GM18520 (cell line): ENCODE data around the gene FGFR2.

Source experiments
- ATAC-seq: cut with Tn5 transposase; IDR thresholded peaks from one replicate; pipeline ENCODE4 v1.9.1; 2021; ENCODE audit not compliant: unreplicated experiment

FGFR2 gene

DNA sequence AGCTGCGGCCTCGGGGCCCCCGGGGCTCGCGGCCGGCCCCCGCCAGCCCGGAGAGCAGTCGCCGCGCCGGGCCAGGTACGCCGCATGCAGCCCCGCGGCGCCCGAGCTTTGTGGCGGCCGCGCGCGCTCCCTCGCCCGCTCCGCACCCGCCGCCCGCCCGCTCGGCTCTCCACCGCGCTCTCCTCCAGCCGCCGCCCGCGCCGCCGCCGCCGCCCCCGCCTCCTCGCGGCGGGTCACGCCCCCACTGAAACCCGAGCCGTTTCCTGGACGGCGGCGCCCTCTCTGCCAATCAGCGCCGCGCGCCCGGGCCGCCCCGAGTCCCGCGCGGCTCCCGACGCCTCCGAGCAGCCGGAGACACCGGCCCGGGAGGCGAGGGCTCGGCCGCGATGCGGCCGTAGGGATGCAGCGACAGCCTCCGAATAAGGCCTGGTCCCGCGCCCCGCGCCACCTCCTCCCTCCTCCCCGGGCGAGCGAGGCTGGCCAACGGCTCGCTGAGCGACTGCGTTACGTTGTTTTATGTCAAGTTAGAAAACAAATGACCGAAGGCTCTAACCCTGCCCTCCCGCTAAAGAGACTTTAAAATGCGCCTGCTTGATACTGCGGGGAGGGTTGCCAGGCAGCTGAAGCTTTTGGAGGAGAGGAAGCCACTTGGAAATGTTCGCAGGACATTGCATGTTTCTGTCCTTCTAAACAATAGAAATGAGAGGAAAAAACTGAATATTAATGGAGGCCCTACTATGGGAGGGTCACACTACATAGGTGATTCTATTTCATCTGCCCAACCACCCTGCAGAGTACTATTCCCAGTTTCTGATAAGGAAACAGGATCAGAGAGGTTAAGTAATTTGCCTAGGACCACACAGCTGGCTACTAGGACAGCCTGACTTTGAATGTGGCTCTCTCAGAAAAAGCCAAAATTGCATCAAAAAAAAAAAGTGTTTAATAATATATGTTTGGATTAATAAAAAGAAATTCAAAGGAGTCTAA is at the start of gene FGFR2:
Gene FGFR2 (minus strand): TSS at position 182 of the 987 bp plus-strand sequence. CDS start 4,627 bp downstream, outside the sequence.
- ATAC-seq, result no peak

DNA sequence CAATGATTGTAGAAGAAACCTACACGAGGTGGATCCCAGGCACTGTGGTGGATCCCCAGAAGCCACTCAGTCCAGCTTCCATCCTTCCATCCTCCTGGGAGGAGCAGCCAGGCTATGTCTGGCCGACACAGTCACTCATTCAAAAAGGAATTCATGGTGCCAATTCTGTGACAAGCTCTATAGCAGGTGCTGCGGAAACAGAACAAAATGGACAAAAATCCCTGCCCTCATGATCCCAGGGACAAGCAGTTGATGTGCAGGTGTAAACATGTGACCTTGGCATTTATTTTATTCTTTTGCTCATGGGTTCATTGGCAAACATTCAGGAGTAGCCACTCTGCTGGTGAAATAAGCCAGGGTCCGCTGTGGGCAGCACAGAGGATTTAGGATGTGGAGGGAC is 49.2 kb upstream of the FGFR2 start:
- no peak for ATAC-seq

DNA sequence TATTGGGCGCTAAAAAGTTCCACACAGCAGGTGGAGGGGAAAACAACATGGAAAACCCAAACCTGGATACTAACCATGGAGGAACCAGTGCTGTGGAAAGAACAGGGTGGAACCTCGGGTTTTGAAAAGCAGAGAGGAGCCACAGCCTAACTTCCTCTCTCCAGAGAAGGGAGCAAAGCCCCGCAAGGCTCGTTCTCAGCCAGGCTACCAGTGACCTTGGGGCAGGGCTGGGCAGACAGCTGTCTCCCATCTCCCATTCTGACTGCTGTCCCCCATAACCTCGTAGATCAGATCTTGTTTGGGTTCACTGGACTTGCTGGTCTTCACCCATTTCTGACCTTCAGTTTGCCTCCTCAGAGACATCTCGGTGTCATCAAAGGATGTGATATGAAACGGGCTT is 47.5 kb upstream of the FGFR2 start:
- no peak for ATAC-seq

DNA sequence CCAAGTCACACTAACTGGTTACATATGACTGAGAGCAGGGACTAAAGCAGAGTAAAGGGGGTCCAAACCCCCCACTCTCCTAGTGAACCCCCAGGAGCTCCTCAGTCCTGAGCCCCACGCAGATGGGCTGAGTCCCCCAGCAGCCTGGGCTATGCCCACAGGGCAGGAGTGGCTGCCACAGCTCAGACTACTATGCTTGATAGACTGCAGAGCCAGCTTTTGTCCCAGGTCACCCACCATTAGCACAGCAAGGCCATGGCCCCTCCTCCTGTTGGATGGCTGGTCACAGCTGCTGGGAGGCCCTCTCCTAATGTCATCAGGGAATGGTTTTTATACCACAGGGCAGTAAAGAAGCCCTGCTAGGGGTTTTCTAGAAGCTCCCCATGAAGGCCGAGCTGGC is 46.3 kb upstream of the FGFR2 start:
- no peak for ATAC-seq

DNA sequence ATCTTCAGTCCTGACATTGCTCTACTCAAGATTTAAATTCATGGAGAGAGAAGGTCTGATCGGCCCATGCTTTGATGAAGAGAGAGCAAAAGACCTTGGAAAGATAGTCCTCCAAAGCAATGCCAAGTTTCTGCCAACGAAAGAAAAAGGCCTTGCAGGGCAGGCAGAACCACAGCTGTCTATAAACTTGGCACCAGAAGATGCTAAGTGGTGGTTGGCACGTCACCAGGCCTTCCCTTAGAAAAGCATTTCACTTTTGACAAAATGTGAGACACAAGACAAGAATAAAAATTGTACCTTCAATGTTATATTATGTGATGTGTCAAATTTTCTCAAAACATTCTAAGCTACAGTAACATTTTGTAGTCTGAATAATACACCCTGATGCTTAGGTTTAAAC is 42.0 kb upstream of the FGFR2 start:
- no peak for ATAC-seq

DNA sequence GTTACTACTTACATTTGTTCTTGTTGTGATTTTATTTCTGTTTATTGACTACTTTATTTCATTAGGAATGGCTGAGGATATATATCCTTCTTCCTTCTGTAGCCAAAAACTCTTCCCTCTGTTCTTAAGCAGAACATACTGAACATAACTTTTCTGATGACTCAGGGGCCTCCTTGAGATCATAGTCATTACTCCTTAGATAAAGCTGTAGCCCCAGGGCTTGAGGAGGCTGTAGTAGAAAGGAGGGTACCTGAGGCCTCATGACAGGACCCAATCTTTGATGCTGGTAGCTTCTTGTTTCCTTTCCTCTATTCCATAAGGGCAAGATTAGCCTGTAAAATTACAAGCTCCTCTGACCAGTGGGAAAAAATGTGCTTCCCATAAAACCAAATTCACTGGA is 41.2 kb upstream of the FGFR2 start:
- no peak for ATAC-seq

DNA sequence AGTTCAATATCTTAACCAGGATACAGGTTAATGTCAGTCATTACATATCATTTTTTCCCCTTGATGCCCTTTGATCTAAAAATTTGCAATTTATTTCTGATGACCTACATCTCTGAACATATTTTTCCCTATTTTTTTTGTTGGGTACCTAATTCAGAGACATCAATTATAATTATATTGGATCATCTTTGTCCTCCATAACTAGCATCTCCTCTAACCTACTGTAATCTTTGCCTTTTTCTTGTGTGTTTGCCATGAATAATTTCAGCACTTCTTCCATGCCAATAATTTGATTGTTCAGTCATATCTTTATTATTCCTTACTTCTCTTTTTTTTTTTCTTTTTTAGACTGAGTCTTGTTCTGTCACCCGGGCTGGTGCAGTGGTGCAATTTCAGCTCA is 39.2 kb upstream of the FGFR2 start:
- ATAC-seq, result no peak

DNA sequence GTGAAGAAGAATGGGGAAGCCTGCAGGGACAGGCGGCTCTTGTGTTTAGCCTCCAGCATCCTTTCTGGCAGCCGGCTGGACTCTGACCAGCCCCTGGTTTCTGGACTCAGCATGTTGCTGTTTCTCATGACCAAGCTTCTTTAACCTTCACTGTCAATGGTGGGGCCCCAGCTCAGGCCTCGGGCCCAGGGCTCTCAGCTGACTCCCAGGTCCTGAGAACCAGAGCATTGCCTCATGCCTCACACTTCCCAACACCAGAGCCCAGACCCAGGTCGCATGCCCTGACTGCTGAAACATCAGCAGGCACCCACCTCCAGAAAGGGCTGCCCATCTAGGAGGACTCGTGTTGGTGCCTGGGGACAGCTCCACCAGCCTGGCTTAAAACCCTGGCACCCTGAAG is 34.8 kb upstream of the FGFR2 start:
- ATAC-seq, result no peak

DNA sequence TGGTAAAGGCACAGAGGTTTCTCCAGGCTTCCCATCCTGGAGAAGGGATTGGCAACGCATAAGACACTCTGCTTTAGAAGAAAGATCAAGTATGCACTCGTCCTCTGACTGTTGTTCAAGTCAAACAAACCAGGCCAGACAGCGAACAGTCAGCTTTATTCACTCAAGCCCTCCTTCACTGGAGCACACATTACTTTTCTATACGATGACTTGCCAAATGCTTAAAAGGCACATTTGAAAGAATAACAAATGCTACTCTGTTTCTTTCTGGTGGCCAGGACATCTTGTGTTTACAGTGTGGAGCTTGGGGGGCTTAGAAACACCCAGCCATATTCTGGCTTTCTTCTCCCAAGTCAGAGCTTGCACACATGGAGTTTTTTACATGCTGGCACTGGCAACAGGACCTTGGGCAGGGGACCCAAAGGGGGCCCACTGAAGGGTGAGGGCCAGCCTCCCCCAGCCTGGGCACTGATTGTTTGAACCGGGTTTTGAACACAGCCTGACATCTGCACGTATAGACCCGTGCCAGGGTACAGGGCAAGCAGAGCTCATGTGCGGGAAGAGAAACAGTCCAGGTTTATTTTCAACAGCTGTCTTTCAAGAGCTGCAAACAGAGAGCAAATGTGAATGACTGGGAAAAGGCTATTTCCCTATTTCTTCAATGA is 33.3 kb upstream of the FGFR2 start:
- no peak for ATAC-seq

DNA sequence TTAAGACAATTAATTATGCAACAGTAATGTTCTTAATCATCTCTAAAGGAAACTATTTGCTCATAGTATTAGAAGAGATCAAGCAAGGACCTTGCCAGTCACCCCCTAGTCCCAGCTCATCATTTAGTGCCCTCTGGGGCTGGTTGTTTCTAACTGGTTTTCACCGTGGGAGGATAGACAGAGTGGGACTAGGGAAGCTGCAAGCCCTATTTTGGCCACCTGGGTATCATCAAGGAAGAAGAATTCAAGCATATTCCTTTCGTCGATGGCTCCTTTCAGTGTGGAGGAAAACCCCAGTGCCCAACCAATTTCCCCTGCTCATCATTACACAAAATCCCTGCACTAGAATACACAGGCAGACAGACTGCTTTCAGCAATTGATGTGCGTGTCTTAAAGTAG is 30.6 kb upstream of the FGFR2 start:
- ATAC-seq, result no peak

DNA sequence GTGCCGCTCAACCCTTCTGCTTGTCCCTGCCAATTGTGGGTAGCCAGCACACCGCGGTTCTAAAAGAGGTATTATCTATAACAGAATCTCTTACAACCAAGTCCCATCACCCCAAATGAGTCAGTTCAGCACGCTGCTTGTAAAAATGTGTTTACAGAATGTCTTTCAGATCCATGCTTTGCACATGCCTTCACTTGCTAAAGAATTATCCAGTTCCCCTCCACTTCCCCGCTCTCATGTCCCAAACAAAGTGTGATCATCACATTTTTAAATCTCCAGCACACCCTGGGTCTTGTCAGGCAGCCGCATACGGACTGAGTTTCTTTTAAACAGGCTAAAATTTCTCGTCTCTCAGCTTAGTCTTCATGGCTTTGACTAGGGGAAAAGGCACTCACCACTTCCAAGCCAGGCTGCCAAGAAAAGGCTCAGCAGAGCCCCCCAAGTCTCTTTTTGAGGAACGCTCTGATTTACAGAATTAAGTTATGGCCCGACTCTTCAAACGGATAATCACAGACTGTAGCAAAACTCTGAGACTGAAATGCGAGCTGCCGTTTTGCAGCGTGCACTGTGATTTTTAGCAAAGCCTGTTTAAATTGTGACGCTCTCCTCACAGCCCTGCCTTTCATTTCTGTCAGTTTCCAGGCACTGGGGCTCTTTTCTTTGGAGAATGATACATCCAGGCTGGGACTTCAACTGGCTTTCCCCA is 29.8 kb upstream of the FGFR2 start:
- ATAC-seq, result no peak

DNA sequence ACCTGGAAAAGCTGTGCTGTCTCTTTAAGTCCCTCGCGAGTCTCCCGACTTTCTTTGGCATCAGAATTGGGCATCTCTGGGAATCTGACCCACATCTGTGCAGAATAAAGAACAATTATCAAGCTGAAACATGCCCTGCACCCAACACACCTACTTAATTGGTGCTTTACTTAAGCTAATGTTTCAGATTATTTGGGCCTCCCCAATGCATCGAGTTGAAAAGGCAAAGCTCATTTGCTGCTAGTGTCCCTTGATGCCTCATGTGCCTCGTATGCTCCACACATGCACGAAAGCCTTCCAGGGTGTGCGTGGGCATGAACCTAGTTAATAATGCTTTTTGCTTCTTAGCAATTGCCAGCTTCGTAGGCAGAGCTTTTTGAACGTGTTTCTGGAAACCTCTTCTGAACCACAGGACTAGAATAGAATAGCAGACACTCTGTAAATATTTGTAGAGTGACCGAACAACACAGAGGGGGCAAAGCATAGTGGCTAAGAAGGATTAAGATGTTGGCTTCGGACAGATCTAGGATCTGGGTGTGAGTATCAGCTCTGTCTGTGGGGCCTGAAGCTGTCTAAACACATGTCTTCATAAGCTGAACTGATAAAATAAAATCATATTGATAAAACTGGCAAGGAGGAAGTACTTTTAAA is 26.7 kb upstream of the FGFR2 start:
- no peak for ATAC-seq

DNA sequence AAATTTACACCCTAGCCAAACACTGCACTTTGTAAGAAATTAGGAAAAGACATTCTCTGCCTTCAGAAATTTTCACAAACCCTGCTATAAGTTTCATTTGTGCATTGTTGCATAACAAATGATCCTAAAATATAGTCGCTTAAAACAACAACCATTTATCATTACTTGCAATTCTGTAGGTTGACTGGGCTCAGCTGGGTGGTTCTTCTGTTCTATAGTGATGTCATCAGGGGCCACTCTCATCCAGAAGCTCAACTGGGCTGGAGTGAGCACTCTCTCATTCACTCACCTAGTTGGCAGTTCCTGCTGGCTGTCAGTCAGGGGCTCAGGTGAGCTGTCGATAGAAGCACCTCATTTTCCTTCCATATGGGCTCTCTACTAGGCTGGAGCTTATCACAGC is 20.7 kb upstream of the FGFR2 start:
- no peak for ATAC-seq

DNA sequence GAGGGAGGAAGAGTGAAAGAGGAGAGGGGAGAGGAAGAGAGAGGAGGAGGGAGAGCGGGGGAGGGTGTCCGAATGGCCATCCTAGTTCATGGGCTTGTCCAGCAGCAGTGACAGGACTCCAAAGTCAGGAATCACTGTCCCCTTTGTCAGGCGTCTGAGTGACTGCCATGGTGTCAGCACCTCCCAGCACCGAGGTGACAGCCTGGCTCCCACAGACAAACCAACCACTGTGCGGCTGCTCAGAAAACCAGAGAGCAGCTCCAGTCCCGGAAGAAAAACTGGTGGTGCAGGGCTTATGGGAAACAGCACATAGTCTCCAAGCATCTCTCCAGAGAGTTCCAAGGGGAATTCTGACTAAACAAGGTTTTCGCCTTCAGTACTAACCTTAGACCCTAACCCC is 18.9 kb upstream of the FGFR2 start:
- ATAC-seq, result no peak

DNA sequence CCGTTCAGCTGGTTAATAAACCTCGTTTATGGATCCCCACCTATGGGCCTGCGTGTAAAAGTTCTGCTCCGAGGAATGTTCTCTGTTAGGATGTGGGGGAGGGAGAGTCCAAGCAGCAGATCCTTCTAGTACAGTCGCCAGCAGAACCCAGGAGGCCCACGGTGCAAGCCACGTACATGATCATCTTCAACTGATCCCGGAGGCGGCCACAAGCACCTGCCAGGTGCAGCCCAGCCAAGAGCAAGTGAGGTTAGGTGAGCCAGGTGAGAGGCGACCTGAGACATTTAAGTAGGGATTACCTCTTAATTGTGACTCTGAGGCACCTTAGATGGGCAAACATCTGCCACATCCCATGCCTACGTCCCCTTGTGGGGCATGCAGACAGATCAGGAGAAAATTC is 18.0 kb upstream of the FGFR2 start:
- ATAC-seq, result no peak

DNA sequence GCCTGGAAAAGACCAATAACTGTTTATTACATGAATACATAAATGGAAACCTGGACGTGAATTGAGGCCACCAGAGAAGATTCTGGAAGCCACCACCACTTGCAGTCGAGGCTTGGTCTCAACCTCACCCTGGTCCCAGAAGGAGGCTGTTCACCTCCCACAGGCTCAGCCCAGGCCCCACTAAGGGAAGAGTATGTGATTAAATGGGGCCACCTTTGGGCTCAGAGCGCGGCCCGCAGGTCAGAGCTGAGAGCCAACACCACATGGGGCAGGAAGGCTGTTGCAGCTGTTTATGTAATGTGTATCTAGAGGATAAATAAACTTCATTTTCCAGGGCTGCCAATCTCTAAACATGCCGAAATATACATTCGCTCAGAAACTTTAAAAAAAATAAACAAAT is 17.6 kb upstream of the FGFR2 start:
- ATAC-seq, result no peak

DNA sequence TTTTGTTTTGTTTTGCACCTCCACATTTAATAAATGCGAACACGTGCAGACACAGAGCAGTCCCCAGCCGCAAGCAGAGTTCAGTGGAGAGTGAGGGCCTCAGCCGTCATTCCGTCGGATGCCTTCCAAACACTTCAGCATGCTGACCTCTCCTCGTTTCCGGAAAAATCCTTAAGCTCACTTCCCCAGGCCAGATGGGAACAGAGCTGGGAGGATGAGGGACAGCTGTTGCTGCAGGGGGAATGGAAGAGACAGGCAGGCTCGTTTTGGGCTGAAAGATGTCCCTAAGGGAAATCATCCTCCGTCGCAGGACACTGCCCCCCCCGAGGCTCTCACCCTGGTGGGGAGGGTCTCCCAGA is 17.2 kb upstream of the FGFR2 start:
- no peak for ATAC-seq

DNA sequence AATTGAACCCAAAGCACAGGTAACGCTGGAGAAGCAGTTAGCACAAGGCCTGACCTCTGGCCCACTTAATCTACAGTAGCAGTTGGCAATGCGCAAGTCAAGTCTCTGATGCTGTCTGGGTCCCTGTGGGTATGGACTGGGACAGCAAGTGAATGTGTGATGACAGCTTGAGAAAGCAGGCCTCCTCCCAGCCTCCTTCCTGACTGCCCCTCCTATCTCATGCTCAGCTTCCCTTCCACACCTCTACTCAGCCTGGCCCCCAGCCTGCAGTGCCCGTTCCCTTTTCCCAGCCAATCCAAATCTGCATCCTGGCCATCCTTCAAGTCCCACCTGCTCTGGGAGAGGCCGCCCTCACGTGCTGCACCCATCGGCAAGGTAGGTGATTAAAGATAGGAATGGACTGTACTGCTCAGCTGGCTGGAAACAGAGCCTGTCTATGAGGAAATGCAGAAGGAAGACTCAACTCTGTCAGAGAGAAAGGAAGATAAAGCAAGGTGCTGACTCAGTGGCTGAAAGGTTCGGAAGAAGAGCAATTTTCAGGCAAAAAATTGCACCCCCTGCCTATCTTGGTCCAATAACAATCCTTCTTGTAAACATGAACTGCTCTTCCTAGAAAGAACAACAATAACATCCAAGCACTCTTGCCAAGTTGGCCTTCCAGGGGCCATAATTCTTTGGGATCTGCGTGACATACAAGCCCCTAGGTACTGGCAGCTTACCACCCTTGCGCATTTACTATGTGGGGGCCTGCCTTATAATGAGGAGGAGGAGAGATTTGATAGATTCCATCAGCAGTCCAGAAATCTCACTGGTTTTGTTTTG is 16.6 kb upstream of the FGFR2 start:
- ATAC-seq, result no peak

DNA sequence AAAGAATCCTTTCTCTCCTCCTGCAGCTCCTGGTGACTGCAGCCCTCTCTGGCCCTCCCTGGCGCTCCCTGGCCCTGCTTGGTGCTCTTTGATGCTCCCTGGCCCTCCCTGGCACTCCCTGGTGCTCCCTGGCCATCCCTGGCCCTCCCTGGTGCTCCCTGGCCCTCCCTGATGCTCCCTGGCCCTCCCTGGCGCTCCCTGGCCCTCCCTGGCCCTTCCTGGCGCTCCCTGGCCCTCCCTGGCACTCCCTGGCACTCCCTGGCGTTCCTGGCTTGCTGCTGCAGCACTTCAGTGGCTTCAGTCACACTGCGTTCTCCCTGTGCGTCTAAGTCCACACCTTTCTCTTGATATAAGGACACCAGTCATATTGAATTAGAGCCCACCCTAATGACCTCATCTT is 15.2 kb upstream of the FGFR2 start:
- ATAC-seq, result no peak

DNA sequence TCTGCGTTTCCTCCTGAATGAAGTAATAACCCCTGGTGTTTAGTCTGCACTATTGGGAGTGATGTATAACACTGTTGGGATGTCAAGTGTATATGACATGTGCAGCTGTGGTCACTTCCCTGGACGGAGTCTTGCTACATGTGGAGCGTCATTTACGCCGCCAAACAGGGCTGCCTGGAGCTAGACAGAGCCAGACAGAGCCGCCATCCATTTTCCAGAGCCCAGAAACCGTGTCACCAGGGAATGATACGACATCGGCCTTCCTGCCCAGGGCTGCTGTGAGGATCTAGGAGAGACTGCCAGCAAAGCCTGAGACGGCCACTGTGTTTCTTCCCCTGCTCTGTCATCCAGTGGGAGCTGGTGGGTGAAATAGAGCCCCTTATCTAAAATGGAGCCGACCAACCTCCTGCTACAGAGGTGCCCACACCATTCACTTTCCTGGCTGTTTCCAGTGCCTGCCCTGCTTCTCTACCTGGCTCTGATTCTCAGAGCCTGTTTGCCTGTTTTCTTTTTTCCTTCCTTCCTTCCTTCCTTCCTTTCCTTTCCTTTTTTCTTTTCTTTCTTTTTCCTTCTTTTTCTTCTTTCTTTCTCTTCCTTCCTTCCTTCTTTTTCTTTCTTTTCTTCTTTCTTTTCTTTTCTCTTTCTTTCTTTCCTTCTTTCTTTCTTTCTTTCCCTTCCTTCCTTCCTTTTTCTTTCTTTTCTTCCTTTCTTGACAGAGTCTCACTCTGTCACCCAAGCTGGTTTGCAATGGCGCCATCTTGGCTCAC is 13.3 kb upstream of the FGFR2 start:
- ATAC-seq, result no peak
